CD14-positive monocyte (primary cell): Measurements from ENCODE around the gene TMEM92. TPM values are rescaled to one million over a fixed set of nuclear protein-coding genes. Genes with fewer than 3 reads are reported as not detected.

Experiments used
- DNase-seq, 3 donors: peaks; one replicate each; pipeline ENCODE4 v3.0.0-alpha.2; 2011 to 2022
- H2AFZ ChIP-seq: 2 replicates; pipeline ENCODE4 v1.6.0; 2012; ENCODE audit warnings: mild to moderate bottlenecking, low read depth, low read length, inconsistent platforms; ENCODE audit not compliant: insufficient read depth, poor library complexity, severe bottlenecking
- H3K27ac ChIP-seq, 2 donors: 1 replicate in 1 of 2; 2 replicates in 1 of 2; pipeline ENCODE4 v1.5.1; 2012 to 2013; ENCODE audit warnings: low read length in 2 of 2, control low read depth in 1 of 2, inconsistent platforms in 1 of 2, low read depth in 1 of 2, mild to moderate bottlenecking in 1 of 2
- H3K27me3 ChIP-seq, 2 donors: one replicate each; pipeline versions ENCODE4 v1.6.0 to v1.6.1; 2011 to 2013; ENCODE audit warnings: low read length in 2 of 2; ENCODE audit not compliant: control insufficient read depth in 2 of 2, insufficient read depth in 2 of 2
- H3K36me3 ChIP-seq, 2 donors: replicated peaks in 1 of 2; 1 replicate in 1 of 2; 2 replicates in 1 of 2; pipeline versions ENCODE4 v1.5.1 to v1.6.1; 2012 to 2013; ENCODE audit warnings: low read length in 2 of 2, control low read depth in 1 of 2, inconsistent platforms in 1 of 2, mild to moderate bottlenecking in 1 of 2; ENCODE audit not compliant: insufficient read depth in 2 of 2, control insufficient read depth in 1 of 2
- H3K4me1 ChIP-seq, 2 donors: 1 replicate in 1 of 2; 2 replicates in 1 of 2; pipeline versions ENCODE4 v1.5.1 to v1.6.1; 2012 to 2013; ENCODE audit warnings: low read length in 2 of 2, control low read depth in 1 of 2, inconsistent platforms in 1 of 2, mild to moderate bottlenecking in 1 of 2, moderate library complexity in 1 of 2; ENCODE audit not compliant: insufficient read depth in 2 of 2, control insufficient read depth in 1 of 2
- H3K4me2 ChIP-seq: replicated peaks from 2 replicates; pipeline ENCODE3; 2012; ENCODE audit warnings: low read length, moderate library complexity, mild to moderate bottlenecking; ENCODE audit not compliant: poor library complexity, severe bottlenecking; ENCODE audit errors: extremely low read depth
- H3K4me3 ChIP-seq, 3 experiments: fragments of 200-600 bp in 1 of 3; sonication (generic) in 1 of 3; replicated peaks in 1 of 3; 1 replicate in 2 of 3; 2 replicates in 1 of 3; pipeline ENCODE4 v1.5.1; 2011 to 2013; ENCODE audit warnings: low read length in 3 of 3, mild to moderate bottlenecking in 3 of 3, control low read depth in 2 of 3, low read depth in 2 of 3, inconsistent platforms in 1 of 3, moderate library complexity in 1 of 3
- H3K79me2 ChIP-seq: 2 replicates; pipeline ENCODE4 v1.6.0; 2012; ENCODE audit warnings: mild to moderate bottlenecking, control low read depth, inconsistent platforms, low read length, moderate library complexity; ENCODE audit not compliant: insufficient read depth
- H3K9ac ChIP-seq: 2 replicates; pipeline ENCODE4 v1.6.0; 2017; ENCODE audit warnings: low read length, mild to moderate bottlenecking; ENCODE audit not compliant: insufficient read depth, poor library complexity, severe bottlenecking
- H3K9me3 ChIP-seq, 2 donors: replicated peaks in 1 of 2; 1 replicate in 1 of 2; 2 replicates in 1 of 2; pipeline versions ENCODE4 v1.5.1 to v1.6.1; 2012 to 2013; ENCODE audit warnings: low read length in 2 of 2, control low read depth in 1 of 2; ENCODE audit not compliant: control insufficient read depth in 1 of 2, insufficient read depth in 1 of 2
- H4K20me1 ChIP-seq: 2 replicates; pipeline ENCODE4 v1.6.0; 2012; ENCODE audit warnings: mild to moderate bottlenecking, low read length, control low read depth, moderate library complexity; ENCODE audit not compliant: insufficient read depth
- H3K27ac Mint-ChIP-seq, 7 donors: one replicate each; pipeline ENCODE4 v1.8.0; 2020; ENCODE audit warnings: mild to moderate bottlenecking in 7 of 7, mixed read lengths in 7 of 7, moderate library complexity in 6 of 7, inconsistent platforms in 2 of 7
- H3K27me3 Mint-ChIP-seq, 3 donors: one replicate each; pipeline ENCODE4 v1.8.0; 2021 to 2022; ENCODE audit warnings: low read depth in 3 of 3, mild to moderate bottlenecking in 3 of 3, mixed read lengths in 3 of 3, moderate library complexity in 3 of 3, inconsistent platforms in 1 of 3
- H3K36me3 Mint-ChIP-seq, 2 donors: one replicate each; pipeline ENCODE4 v1.8.0; 2020; ENCODE audit warnings: mixed read lengths in 2 of 2, inconsistent platforms in 1 of 2, mild to moderate bottlenecking in 1 of 2
- H3K4me1 Mint-ChIP-seq: one replicate; pipeline ENCODE4 v1.8.0; 2020; ENCODE audit warnings: mild to moderate bottlenecking, mixed read lengths
- H3K4me3 Mint-ChIP-seq, 2 donors: one replicate each; pipeline ENCODE4 v1.8.0; 2020; ENCODE audit warnings: mild to moderate bottlenecking in 2 of 2, mixed read lengths in 2 of 2, moderate library complexity in 1 of 2
- H3K9me3 Mint-ChIP-seq, 7 donors: one replicate each; pipeline ENCODE4 v1.8.0; 2020 to 2022; ENCODE audit warnings: mixed read lengths in 7 of 7, mild to moderate bottlenecking in 6 of 7, moderate library complexity in 6 of 7, inconsistent platforms in 2 of 7
- WGBS: methylation state at CpG from one replicate; pipeline ENCODE4 v1.1.5; 2013; ENCODE audit warnings: missing lambda C conversion rate; ENCODE audit not compliant: insufficient coverage; 5-methylcytosine and 5-hydroxymethylcytosine counted together
- intact Hi-C, 2 donors: fragments of 100-400 bp; cut with micrococcal nuclease; formaldehyde crosslinking; loops; one replicate each; pipeline versions ENCODE4 v1.15.0 to v1.15.1; 2023
- polyA plus RNA-seq, 3 donors: library from polyadenylated mRNA; depleted of rRNA in 1 of 3; unstranded in 2 of 3; stranded (reverse) in 1 of 3; fragments of 300-500 nt in 2 of 3; fragments of >200 nt in 1 of 3; fragmentation: Illumina TruSeq in 2 of 3; gene quantifications; 1 replicate in 2 of 3; 2 replicates in 1 of 3; pipeline ENCODE4 v1.2.3, GENCODE V29; 2012 to 2021
- TF ChIP-seq, protein P1 (sequence below): fragments of 200-600 bp; IDR thresholded peaks from one replicate; pipeline ENCODE4 v1.8.0; 2022; ENCODE audit warnings: antibody characterized with exemption, mild to moderate bottlenecking

Gene TMEM92
- polyA plus RNA-seq, 3 donors: not detected

DNA sequence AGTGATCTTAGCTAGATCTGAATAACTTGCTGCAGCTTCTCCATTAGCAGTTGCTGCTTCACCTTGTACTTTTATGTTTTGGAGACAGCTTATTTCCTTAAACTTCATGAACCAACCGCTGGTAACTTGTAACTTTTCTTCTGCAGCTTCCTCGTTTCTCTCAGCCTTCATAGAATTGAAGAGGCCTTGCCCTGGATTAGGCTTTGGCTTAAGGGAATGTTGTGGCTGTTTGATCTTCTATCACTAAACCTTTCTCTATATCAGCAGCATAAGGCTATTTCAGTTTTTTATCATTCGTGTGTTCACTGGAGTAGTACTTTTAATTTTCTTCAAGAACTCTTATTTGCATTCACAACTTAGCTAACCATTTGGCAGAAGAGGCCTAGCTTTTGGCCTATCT lies 21.5 kb upstream of the TMEM92 start:
- no peaks in the 10 kb centered on the region for H3K4me1 Mint-ChIP-seq
- Histone ChIP-seq H3K4me3 (no peak overlapping the region), H3K79me2 (no peaks in the 10 kb centered on the region), H3K27me3 (no peaks in the 10 kb centered on the region), H3K4me2 (no peak overlapping the region), H3K9me3 (peaks cover 0 to 6% of the 10 kb centered on the region in 2 donors), H3K36me3 (no peaks in the 10 kb centered on the region), H2AFZ (no peak overlapping the region), H3K4me1 (no peaks in the 10 kb centered on the region), H3K9ac (no peak overlapping the region), H4K20me1 (no peaks in the 10 kb centered on the region), H3K27ac (no peak overlapping the region)
- intact Hi-C loops: no loop called here
- TF ChIP-seq, protein P1, sequence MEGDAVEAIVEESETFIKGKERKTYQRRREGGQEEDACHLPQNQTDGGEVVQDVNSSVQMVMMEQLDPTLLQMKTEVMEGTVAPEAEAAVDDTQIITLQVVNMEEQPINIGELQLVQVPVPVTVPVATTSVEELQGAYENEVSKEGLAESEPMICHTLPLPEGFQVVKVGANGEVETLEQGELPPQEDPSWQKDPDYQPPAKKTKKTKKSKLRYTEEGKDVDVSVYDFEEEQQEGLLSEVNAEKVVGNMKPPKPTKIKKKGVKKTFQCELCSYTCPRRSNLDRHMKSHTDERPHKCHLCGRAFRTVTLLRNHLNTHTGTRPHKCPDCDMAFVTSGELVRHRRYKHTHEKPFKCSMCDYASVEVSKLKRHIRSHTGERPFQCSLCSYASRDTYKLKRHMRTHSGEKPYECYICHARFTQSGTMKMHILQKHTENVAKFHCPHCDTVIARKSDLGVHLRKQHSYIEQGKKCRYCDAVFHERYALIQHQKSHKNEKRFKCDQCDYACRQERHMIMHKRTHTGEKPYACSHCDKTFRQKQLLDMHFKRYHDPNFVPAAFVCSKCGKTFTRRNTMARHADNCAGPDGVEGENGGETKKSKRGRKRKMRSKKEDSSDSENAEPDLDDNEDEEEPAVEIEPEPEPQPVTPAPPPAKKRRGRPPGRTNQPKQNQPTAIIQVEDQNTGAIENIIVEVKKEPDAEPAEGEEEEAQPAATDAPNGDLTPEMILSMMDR: no peak
- no peak overlapping the region for H3K27ac Mint-ChIP-seq
- no peak overlapping the region for H3K4me3 Mint-ChIP-seq
- WGBS: no CpG with 5 or more reads among the region's 3 CpGs
- peaks cover 5 to 20% (median 7%) of the 10 kb centered on the region in 3 donors for H3K27me3 Mint-ChIP-seq
- H3K9me3 Mint-ChIP-seq: peaks cover 5 to 16% (median 11%) of the 10 kb centered on the region in 7 donors
- H3K36me3 Mint-ChIP-seq: no peaks in the 10 kb centered on the region
- DNase-seq: no peak

DNA sequence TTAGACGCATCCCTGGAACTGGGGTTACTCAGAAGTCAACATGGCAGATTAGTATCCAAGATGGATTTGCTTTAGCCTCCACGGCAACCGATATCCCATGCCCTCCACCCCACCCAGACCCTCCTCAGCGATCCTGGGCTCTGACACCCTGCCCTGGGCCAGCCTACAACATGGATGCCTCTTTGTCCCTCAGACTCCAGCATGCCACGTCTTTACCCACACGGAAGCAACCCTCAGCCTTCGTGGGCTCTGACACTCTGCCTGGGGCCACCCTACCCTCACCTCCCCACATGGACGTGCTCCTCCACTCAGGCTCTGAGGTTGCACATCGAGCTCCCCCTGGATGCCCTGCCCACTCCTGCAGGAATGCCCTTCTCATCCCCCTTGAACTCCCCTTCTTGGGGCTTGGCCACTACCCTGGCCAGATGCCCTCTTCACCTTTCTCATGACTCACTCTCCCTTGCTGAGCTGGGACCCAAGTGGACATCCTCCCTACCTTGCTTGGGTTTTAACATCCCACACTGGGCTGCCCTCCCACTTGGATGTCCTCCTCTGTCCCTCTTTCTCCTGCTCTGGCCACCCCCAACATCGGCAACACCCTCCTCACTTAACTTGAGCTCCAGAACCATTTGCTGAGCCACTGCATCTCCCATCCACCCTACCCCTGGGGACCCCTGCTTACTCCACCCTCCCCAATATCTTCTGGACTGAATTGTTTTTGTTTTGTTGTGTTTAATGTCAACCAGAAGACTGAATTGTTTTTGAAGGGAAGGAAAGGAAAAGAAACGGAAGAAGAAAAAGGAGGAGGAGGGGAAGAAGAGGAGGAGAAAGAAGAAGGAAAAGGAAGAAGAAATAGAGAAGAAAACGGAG lies 18.3 kb upstream of the TMEM92 start:
- no peak overlapping the region for H2AFZ ChIP-seq
- H3K4me3 ChIP-seq: no peak overlapping the region
- no peaks in the 10 kb centered on the region for H4K20me1 ChIP-seq
- 80% methylated on average over 12 of the region's 12 CpGs for WGBS
- no peak overlapping the region for H3K27ac ChIP-seq
- Mint-ChIP-seq H3K9me3 (peaks cover 0 to 3% (median 0%) of the 10 kb centered on the region in 7 donors), H3K4me3 (no peak overlapping the region), H3K36me3 (no peaks in the 10 kb centered on the region), H3K27me3 (peaks cover 5 to 9% (median 7%) of the 10 kb centered on the region in 3 donors), H3K27ac (no peak overlapping the region), H3K4me1 (no peaks in the 10 kb centered on the region)
- TF ChIP-seq, protein P1: no peak
- no peaks in the 10 kb centered on the region for H3K4me1 ChIP-seq
- intact Hi-C loops: no loop called here
- H3K27me3 ChIP-seq: no peaks in the 10 kb centered on the region
- no peaks in the 10 kb centered on the region for H3K9me3 ChIP-seq
- no peak overlapping the region for H3K9ac ChIP-seq
- no peaks in the 10 kb centered on the region for H3K79me2 ChIP-seq
- no peak overlapping the region for H3K4me2 ChIP-seq
- H3K36me3 ChIP-seq: no peaks in the 10 kb centered on the region
- DNase-seq: no peak
